ENCODE data around the gene ARPC4.
A peak's percentile ranks its signal among the peaks of the same experiment; 100 is the strongest.
"Not testable (repeated sequence)": the region's sequence is repeated elsewhere in the genome, so short reads cannot be mapped to it uniquely, and the experiment has no call there.

Gene ARPC4

GRCh38 chr3:9770276-9770812 lies 22.5 kb upstream of the ARPC4 start:
- peak; percentile 36 for DNase-seq (ENCODE audit: low spot score)

GRCh38 chr3:9771007-9771406 lies 21.9 kb upstream of the ARPC4 start:
- not testable (repeated sequence) for DNase-seq (ENCODE audit: low spot score)

DNA sequence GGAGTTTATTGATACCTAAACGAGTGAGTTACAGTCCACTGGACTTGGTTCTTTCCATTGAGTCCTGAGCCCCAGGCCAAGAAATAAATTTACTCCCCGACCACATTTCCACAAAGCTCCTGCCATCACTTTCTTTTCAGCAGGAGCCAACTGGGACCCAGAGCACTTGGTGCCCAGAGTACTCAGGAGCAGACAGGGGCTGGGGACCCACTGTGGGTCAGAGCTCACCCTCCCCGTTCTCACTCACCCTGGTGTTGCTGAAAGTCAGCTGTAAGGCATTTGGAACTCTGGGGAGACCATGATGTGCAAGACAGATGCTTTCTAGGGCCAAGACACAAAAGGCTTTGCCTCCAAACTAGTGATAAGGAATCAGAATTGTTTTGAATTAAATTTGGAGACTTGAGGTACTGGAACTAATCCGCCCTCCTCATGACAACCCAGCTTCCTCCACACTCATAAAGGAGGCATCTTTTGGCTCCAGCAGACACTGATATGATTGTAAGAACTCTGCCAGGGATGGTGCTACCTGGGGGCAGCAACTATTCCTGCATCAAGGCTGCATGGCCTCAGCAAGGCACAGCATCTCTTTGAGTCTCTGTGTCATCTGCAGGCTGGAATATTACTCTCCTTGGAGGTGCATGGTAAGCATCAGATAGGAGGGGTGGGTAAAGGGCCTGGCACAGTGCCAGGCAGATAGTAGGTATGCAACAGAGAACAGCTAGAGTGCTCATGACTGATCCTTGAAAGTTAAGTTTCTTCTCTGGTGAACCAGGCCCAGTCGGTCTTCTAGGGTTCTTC lies 15.8 kb upstream of the ARPC4 start:
- no peak for DNase-seq (ENCODE audit: low spot score)

DNA sequence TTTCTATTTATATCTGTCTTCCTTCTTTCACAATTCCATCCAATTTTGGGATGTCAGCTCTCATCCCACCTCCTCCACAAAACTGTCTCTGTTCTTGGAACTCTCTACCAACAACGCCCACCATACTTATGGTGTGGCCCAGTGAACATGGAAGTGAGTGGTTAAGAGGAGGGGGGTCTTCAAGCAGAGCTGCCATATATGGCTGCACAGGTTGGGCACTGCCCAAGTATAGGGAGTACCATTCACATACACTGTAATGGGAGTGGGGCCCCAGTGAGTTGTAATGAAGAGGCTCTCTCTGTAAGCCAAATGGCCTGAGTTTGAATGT lies 15.2 kb upstream of the ARPC4 start:
- DNase-seq (ENCODE audit: low spot score): no peak

GRCh38 chr3:9778143-9779074 lies 14.5 kb upstream of the ARPC4 start:
- DNase-seq (ENCODE audit: low spot score): peak; percentile 81

DNA sequence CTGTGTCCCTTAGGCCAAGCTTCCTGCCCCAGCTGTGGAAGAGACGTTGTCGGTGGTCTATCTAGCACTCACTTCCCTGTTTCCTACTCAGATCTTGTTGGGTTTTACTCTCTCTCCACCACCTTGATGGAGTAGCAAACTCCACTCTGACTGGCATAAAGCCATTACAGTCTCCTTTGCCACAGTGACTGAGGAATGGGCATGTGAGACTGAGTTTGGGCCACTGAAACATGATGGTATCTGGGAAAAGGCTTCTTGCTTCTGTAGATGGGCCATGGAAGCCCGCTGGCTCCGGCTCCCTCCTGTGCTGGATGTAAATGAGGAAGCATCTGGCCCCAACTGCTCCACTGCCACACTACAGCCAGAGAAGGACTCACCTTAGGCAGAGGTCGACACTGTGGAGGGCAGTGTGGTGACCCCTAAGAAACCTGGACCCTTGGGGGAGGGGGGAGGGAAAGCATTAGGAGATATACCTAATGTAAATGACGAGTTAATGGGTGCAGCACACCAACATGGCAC lies 13.7 kb upstream of the ARPC4 start:
- no peak for DNase-seq (ENCODE audit: low spot score)

GRCh38 chr3:9779721-9780457 lies 13.0 kb upstream of the ARPC4 start:
- no peak for DNase-seq (ENCODE audit: low spot score)

GRCh38 chr3:9780458-9780812 lies 12.4 kb upstream of the ARPC4 start:
- DNase-seq (ENCODE audit: low spot score): no peak

DNA sequence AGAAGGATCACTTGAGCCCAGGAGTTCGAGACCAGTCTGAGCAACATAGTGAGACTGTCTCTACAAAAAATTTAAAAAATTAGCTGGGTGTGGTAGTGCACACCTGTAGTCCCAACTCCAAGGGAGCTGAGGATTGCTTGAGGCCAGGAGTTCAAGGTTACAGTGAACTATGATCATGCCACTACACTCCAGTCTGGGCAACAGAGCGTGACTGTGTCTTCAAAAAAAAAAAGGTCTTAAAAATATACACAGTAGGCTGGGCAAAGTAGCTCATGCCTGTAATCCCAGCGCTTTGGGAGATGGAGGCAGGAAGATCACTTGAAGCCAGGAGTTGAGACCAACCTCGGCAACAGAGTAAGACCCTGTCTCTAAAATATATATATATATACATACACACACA lies 12.0 kb upstream of the ARPC4 start:
- DNase-seq (ENCODE audit: low spot score): no peak

DNA sequence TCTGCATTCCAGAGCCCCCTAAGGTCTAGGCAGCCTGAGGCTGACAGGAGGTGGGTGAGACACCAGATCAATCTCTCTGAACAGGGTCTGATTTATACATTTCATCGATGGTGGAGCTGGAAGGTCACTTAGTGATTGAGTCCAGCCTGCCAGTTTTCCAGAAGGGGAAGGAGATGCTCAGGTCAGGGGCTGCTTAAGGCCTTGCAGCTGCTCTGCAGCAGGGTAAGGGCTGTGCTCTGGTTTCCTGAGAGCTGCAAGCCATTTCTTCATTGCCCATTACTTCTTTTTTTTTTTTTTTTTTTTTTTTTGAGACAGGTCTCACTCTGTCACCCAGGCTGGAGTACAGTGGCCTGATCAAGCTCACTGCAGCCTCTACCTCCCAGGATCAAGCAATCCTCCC lies 11.3 kb upstream of the ARPC4 start:
- no peak for DNase-seq (ENCODE audit: low spot score)

DNA sequence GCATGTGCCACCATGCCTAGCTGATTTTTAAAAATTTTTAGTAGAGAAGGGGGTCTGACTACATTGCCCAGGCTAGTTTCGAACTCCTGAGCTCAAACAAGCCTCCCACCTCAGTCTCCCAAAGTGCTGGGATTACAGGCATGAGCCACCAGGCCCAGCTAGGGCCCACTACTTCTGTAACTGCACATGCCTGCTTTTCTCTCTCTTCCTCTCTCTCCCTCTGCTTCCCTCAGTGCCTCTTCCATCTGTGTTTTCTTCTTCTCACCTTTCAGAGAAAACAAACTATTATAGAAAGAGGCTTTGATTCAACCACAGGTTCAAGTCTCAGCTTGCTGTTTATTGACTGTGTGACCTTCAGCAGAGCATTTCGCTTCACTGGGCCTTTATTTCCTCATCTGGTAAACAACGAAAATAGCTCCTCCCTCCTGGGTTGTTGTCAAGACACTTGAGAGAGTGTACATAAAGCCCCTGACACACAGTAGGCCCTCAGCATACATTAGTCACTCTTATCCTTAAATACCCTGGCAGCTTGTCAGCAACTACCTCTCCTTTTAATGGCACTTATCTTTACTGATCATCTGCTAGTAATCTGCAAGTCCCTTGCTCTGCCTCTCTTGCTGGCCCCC lies 10.8 kb upstream of the ARPC4 start:
- no peak for DNase-seq (ENCODE audit: low spot score)

GRCh38 chr3:9782770-9783169 lies 10.1 kb upstream of the ARPC4 start:
- no peak for DNase-seq (ENCODE audit: low spot score)

DNA sequence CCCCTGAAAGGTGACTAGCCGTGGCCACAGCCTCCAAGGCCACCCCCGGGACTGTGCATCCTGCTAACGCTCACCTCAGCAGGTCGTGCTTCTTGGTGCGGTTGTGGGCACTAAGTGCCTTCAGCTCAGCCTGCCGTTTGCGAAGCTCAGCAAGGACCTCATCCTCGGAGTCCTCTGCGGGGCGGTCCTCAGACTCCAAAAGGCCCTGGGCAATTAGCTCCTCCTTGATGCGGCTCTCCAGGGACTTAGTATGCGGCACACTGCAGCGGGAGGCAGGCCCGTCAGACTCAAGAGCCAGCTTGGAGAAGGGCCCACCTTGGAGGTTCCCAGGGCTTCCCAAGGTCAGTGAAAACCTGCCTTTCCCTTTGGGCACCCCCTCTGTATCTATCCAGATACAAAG lies 8.9 kb upstream of the ARPC4 start:
- no peak for DNase-seq (ENCODE audit: low spot score)

- no peak for DNase-seq (ENCODE audit: low spot score)
Measured at GRCh38 chr3:9784965-9785364, 7.9 kb upstream of the ARPC4 start.

DNA sequence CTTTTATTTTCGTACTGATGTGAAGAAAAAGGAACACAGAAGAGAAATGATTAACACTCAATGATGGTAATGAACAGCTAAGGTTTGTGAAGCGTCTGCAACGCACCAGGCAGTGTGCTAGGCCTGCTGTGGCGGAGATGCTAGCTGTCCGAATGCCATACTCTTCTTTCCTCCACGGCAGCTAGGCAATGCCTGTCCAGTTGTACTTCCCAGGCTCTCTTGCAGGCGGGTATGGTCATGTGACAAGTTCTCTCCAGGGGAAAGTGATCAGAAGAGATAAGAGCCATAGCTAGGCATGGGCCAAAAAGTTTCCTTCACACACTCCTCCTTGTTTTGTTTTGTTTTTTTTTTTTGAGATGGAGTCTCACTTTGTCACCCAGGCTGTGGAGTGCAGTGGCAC lies 7.3 kb upstream of the ARPC4 start:
- DNase-seq (ENCODE audit: low spot score): no peak

DNA sequence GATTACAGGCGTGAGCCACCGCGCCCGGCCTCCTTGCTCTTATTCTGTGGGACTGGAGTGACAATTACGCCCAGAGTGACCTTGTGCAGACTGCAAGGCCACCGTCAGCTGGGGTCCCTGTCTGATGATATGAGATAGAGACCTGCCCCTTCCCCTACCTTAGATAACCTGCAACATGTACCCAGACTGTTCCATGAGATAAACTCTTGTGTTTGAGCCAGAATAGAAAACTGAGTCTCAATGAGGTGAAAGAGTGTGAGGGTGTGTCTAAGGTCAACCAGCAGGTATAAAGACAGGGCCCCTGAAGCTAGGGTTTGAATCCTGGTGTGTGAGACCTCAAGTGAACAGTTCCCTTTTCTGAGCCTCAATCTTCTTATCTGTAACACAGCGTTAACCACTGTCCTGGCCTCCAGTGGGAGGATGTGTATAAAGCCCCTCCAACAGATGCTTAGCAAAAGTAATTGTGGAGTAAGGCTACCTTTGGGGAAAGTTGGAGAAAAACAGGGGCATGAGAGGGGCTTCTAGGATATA lies 6.6 kb upstream of the ARPC4 start:
- DNase-seq (ENCODE audit: low spot score): no peak

GRCh38 chr3:9786825-9787669 lies 5.8 kb upstream of the ARPC4 start:
- no peak for DNase-seq (ENCODE audit: low spot score)

GRCh38 chr3:9787714-9788113 lies 5.2 kb upstream of the ARPC4 start:
- no peak for DNase-seq (ENCODE audit: low spot score)

DNA sequence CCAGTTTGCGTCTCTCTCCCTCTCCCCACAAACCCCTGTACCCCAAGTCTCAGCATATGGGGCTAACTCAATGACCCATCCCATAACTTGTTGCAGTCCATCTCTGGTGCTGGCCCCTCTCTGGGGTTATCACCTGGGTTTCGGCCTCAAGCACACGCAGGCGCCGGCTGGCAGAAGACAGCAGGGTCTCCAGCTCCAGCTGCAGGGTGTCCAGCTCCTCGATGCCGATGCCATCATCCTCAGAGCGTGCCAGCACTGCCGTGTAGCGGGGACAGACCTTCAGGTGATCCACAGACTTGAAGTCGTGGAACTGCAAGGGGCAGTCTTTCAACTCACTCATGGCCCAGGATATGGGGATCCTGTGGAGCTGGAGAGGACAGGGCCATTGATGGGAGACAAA lies 1.8 kb upstream of the ARPC4 start:
- DNase-seq (ENCODE audit: low spot score): no peak

DNA sequence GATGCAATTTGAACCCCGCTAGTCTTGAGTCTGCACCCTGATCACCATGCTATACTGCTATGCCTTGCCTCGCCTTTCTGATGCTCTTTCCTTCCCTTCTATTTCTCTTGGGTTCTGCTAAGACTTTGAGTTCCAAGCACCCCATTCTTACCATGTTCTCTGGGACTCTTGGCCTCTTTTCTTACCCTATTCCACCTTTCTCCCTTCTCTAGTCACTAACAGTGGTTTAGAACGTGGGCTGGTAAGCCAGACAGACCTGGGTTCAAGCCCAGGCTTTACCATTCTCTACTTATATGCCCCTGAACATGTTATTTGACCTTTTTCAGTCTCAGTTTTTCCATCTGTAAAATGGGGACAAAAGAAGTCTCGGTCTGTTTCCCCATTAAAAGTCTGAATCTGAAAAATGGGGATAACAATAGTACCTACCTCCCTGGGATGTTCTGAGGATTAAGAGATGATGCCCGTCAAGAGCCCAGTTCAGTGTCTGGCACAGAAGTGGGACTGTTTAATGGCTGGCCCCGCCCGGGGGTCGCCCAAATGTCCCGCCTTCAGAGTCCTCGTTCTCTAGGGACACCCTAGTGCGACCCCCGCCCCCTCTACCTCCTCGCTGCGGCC lies 985 bp upstream of the ARPC4 start:
- no peak for DNase-seq (ENCODE audit: low spot score)
